Retinal pigment epithelial cell (primary cell): ENCODE measurements around the gene ATP8B1.

Experiments used
- DNase-seq: peaks from one replicate; pipeline ENCODE4 v3.0.0-alpha.2; 2010; ENCODE audit warnings: low read depth
- H3K4me3 ChIP-seq: 2 replicates; pipeline ENCODE4 v1.5.1; 2011; ENCODE audit warnings: mild to moderate bottlenecking, low read length, control low read depth, moderate library complexity
- TF ChIP-seq, protein P1 (sequence below): conservative IDR thresholded peaks from 2 replicates; pipeline ENCODE4 v1.5.1; 2011; ENCODE audit warnings: low read depth, low read length, control low read depth, inconsistent platforms

The ATP8B1 gene

DNA sequence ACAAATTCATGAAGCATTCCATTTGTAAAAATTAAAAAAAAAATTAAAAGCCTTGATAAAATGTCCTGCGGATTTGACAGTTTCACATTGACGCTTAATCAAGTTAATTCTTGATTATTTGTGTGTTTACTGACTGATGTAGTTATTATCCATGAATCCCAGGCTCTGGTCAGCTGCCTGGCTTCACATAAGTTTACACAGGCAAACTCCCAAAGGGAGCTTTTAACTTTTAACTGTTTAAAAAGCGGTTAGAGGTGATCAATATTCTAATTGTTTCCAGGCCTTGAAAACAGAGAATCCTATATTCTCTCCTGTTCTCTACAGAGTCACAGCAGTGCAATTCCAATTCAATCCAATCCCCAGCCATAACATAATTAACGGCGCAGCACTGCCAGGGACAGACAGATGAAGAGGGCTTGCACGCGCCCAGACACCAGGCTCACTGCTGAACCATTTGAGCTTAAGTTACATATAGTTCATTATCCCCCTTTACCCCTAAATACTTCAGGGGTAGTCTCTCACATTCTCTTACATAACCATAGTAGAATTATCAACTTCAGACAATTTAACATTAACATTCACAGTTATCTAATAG, 47.5 kb downstream of the ATP8B1 start:
- TF ChIP-seq, protein P1, sequence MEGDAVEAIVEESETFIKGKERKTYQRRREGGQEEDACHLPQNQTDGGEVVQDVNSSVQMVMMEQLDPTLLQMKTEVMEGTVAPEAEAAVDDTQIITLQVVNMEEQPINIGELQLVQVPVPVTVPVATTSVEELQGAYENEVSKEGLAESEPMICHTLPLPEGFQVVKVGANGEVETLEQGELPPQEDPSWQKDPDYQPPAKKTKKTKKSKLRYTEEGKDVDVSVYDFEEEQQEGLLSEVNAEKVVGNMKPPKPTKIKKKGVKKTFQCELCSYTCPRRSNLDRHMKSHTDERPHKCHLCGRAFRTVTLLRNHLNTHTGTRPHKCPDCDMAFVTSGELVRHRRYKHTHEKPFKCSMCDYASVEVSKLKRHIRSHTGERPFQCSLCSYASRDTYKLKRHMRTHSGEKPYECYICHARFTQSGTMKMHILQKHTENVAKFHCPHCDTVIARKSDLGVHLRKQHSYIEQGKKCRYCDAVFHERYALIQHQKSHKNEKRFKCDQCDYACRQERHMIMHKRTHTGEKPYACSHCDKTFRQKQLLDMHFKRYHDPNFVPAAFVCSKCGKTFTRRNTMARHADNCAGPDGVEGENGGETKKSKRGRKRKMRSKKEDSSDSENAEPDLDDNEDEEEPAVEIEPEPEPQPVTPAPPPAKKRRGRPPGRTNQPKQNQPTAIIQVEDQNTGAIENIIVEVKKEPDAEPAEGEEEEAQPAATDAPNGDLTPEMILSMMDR, result no peak
- DNase-seq, result no peak
- H3K4me3 ChIP-seq, result no peak overlapping the region

DNA sequence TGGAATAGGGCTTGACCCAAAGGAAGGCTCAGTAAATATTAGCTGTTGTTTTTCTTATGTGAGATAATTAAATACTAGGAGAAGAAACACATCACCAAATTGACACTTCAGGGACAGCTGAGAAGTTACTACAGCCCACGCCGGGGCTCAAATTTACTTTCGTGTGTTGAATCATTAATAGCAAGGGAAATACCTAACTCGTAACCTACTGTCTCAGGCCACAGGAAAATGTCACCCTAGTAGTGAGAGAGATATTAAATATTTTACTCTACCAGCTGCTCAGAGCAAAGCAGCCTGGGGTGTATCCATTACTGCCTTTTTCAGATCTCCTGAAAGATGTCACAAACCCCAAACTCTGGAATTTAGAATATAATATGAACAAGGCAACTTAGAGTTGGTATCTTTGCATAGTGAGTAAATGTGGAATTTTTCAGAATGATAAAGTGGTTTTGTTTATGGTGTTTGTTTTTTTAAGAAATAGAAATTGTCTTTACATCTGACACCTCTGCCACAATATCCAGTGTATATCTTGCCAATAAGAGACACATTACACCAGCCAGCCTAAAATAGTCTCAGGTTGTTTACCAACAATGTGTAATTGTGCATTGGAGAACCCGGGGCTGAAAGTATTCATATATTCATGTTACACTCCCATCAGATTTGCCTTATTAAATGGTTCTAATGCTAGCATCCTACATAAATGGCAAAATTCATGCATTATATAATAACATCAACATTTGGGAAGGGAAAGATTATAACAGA, 48.4 kb downstream of the ATP8B1 start:
- no peak overlapping the region for H3K4me3 ChIP-seq
- TF ChIP-seq, protein P1, result no peak
- no peak for DNase-seq

DNA sequence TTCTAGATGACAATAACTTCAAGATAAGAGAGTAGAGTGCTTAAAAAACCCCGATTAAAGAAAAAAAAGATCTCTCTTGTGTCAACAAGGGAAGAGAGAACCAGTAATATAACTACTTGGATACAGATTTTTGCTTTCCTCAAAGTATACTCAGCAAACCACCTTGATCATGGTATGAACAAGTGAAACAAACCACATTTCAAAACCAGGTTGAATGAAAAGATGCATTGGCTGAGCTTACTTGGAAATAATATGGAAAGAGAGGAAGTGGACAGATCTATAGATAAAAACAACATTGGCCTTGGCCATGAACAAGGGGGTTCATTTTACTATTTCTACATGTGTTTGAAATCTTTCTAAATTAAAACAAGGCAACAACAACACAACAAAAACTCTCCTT, 50.1 kb downstream of the ATP8B1 start:
- no peak for DNase-seq
- TF ChIP-seq, protein P1, result no peak

DNA sequence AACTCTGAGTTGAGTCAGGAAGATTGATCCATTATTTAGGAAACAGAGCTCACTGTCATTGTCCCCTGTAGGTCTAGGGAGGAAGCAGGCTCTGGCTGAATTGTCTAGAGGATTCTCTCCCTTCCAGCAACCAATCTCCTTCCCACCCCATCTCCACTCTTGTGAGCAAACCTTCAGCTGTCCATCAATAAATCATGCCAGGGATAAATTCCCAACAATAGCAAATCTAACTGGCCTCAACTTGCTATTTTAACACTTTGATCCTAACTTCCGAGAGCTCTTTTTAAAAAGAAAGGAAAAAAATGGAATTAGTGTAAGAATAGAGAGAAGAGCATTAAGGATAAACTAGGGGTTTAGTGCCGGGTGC, 53.5 kb downstream of the ATP8B1 start:
- DNase-seq, result no peak
- TF ChIP-seq, protein P1, result no peak
- no peak overlapping the region for H3K4me3 ChIP-seq

More for the DNA sequence above, 50.1 kb downstream of the ATP8B1 start:
- H3K4me3 ChIP-seq, result no peak overlapping the region

DNA sequence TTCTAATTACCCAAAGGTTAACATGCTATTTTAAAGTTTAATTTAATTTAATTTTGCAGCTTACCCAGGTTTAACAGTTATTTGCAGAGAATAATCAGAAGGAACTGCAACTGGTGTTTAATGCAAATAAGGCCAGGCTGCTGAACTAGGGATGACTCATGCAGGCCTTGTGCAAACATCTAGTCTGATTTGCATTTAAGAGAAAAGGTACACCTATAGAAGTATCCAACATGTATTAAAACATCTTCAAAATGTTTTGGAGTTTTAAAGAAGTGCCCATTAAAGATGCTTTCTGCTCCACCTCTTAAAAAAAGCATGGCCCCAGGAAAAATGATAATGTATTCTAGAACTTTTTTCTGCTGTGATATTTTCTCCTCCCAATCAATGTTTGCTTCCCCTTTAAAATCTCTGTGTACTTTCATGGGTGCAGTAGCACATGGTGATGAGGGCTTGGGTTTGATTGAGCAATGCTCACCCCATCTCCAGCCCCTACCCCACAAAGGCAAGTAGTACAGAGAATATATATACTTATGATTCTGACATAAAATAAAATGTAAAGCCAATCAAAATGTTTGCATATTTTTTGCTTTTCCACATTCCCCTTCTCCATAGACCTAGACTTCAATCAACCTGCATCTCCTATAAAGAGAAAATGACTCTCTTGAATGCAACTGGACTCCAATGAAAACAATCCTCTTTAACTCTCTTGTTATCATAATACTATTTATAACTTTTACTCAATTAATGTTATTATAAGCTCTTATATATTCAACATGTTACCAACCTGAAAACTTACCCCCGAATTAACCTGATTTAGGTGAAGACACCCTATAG, 54.1 kb downstream of the ATP8B1 start:
- TF ChIP-seq, protein P1, result no peak
- no peak overlapping the region for H3K4me3 ChIP-seq
- no peak for DNase-seq

DNA sequence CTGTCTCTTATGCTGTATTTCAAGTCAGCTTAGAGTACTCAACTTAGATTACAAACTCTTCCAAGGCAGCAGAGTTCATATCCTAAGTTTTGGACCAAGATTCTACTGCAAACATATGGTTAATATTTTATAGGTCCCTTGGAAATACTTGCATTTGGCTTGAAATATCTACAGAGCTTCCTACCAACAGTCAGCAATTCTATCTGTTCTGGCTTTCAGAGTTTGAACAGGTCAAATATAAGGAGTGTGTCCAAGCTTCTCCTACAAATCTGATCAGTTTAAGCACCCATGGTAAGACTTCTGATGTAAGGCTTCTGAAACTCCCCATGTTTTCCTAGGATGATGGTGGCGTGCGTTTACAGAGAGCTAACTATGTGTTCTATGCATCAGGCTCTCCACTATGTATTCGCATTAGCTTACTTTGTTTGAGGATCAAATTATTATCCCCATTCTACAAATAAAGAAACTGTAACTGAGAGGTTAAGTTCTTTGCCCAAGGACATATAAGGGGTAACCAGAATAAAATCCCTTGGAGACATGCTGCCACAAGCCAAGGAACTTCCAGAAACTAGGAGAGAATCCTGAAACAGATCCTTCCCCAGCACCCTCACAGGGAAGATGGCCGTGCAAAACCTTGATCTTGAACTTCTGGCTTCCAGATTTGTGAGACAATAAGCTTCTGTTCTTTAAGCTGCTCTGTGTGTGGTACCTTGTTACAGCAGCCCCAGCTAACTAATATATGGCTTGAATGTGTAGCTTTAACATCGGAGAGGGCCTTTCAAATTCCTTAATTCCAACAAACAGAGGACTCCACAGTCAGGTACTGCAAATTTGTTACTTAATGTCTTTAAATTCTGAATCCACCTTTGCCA, 55.1 kb downstream of the ATP8B1 start:
- TF ChIP-seq, protein P1, result no peak
- no peak for DNase-seq
- H3K4me3 ChIP-seq, result no peak overlapping the region
